ENCODE data around the gene HK1. TPM values are rescaled to one million over a fixed set of nuclear protein-coding genes. Genes with fewer than 3 reads are reported as not detected.

HK1 gene
- total RNA-seq, 1 donor from 2014 or later, result 128 TPM

GRCh38 chr10:69403519-69403918, 125.2 kb downstream of the HK1 start:
- no peak for TF ChIP-seq CTCF (IDR thresholded peaks at IDR 0.05)
- intact Hi-C loops (cut with DNase I), result no loop called here
- Histone ChIP-seq H3K36me3 (peaks cover 45 to 53% of the 10 kb centered on the region in 2 donors), H3K9me3 (no peaks in the 10 kb centered on the region), H3K4me1 (peaks cover 5 to 24% of the 10 kb centered on the region in 2 donors), H3K27me3 (no peaks in the 10 kb centered on the region), H3K27ac (no peak overlapping the region), H3K4me3 (no peak overlapping the region)
- no peak for DNase-seq (ENCODE audit: low spot score in 2 of 2)

- no peak overlapping the region for H3K4me3 ChIP-seq
- peak overlapping the region; percentile 83 to 95 for H3K27ac ChIP-seq
- H3K9me3 ChIP-seq, result no peaks in the 10 kb centered on the region
- H3K36me3 ChIP-seq, result peaks cover 32 to 40% of the 10 kb centered on the region in 2 donors
- no peak for DNase-seq (ENCODE audit: low spot score in 2 of 2)
- intact Hi-C loops (cut with DNase I), result loop anchor here (5.0 kb wide), 3 partner anchors 228 to 412 kb away; partner anchors contain the start of gene FAM241B
- H3K4me1 ChIP-seq, result peaks cover 5 to 26% of the 10 kb centered on the region in 2 donors
- TF ChIP-seq CTCF (IDR thresholded peaks at IDR 0.05), result no peak
- no peaks in the 10 kb centered on the region for H3K27me3 ChIP-seq
Measured at GRCh38 chr10:69404786-69405185, 126.5 kb downstream of the HK1 start.

- peaks cover 28 to 36% of the 10 kb centered on the region in 2 donors for H3K36me3 ChIP-seq
- H3K4me3 ChIP-seq, result no peak overlapping the region
- H3K9me3 ChIP-seq, result no peaks in the 10 kb centered on the region
- no peaks in the 10 kb centered on the region for H3K27me3 ChIP-seq
- intact Hi-C loops (cut with DNase I), result loop anchor here (5.0 kb wide), 3 partner anchors 227 to 413 kb away; partner anchors contain the start of gene FAM241B
- no peak for TF ChIP-seq CTCF (IDR thresholded peaks at IDR 0.05)
- peaks cover 5 to 26% of the 10 kb centered on the region in 2 donors for H3K4me1 ChIP-seq
- peak overlapping the region; percentile 83 to 95 for H3K27ac ChIP-seq
- DNase-seq (ENCODE audit: low spot score in 2 of 2), result no peak
Measured at GRCh38 chr10:69405221-69405620, 126.9 kb downstream of the HK1 start.

GRCh38 chr10:69406302-69406811, 128.1 kb downstream of the HK1 start:
- no peaks in the 10 kb centered on the region for H3K9me3 ChIP-seq
- peak in 1 of 2 donors; percentile 83 for DNase-seq (ENCODE audit: low spot score in 2 of 2)
- H3K36me3 ChIP-seq, result peaks cover 16 to 25% of the 10 kb centered on the region in 2 donors
- intact Hi-C loops (cut with DNase I), result loop anchor here (5.0 kb wide), 3 partner anchors 226 to 414 kb away; partner anchors contain the start of gene FAM241B
- H3K4me3 ChIP-seq, result no peak overlapping the region
- H3K27me3 ChIP-seq, result no peaks in the 10 kb centered on the region
- no peak for TF ChIP-seq CTCF (IDR thresholded peaks at IDR 0.05)
- H3K4me1 ChIP-seq, result peaks cover 5 to 26% of the 10 kb centered on the region in 2 donors
- H3K27ac ChIP-seq, result peak overlapping the region; percentile 83 to 95

- H3K36me3 ChIP-seq, result peaks cover 10 to 18% of the 10 kb centered on the region in 2 donors
- TF ChIP-seq CTCF (IDR thresholded peaks at IDR 0.05), result no peak
- no peaks in the 10 kb centered on the region for H3K9me3 ChIP-seq
- intact Hi-C loops (cut with DNase I), result loop anchor here (5.0 kb wide), 3 partner anchors 225 to 415 kb away; partner anchors contain the start of gene FAM241B
- H3K27me3 ChIP-seq, result no peaks in the 10 kb centered on the region
- peaks cover 5 to 26% of the 10 kb centered on the region in 2 donors for H3K4me1 ChIP-seq
- peak overlapping the region; percentile 83 to 95 for H3K27ac ChIP-seq
- no peak overlapping the region for H3K4me3 ChIP-seq
- no peak for DNase-seq (ENCODE audit: low spot score in 2 of 2)
Measured at GRCh38 chr10:69406816-69407580, 128.7 kb downstream of the HK1 start.
